GM12873 (cell line): ENCODE data around the gene ZFP92.

Source experiments
- TF ChIP-seq, protein P1 (sequence below): IDR thresholded peaks from 2 replicates; pipeline ENCODE4 v1.5.1; 2012; ENCODE audit warnings: low read depth, mild to moderate bottlenecking, moderate library complexity, low read length, control low read depth; ENCODE audit not compliant: insufficient read depth; ENCODE audit errors: missing control alignments

ZFP92 gene

GRCh38 chrX:153421856-153422255 is 10.6 kb downstream of the ZFP92 start:
- TF ChIP-seq, protein P1, sequence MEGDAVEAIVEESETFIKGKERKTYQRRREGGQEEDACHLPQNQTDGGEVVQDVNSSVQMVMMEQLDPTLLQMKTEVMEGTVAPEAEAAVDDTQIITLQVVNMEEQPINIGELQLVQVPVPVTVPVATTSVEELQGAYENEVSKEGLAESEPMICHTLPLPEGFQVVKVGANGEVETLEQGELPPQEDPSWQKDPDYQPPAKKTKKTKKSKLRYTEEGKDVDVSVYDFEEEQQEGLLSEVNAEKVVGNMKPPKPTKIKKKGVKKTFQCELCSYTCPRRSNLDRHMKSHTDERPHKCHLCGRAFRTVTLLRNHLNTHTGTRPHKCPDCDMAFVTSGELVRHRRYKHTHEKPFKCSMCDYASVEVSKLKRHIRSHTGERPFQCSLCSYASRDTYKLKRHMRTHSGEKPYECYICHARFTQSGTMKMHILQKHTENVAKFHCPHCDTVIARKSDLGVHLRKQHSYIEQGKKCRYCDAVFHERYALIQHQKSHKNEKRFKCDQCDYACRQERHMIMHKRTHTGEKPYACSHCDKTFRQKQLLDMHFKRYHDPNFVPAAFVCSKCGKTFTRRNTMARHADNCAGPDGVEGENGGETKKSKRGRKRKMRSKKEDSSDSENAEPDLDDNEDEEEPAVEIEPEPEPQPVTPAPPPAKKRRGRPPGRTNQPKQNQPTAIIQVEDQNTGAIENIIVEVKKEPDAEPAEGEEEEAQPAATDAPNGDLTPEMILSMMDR = no peak

GRCh38 chrX:153423652-153424051 is 12.4 kb downstream of the ZFP92 start:
- TF ChIP-seq, protein P1 = no peak

DNA sequence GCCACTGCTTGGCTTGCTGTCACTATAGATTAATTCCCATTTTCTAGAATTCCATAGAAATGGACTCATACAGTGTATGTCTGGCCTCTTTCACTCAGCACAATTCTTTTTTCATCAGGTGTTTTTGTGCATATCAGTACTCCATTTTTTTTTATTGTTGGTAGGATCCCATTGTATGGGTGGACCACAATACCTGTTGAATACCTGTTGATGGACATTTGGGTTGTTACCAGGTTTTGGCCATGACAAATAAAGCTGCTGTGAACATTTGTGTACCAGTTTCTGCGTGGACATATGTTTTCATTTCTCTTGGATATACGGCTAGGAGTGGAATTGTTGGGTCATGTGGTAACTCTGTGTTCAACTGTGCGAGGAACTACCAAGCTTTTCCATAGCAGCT is 14.9 kb downstream of the ZFP92 start:
- TF ChIP-seq, protein P1 = no peak

DNA sequence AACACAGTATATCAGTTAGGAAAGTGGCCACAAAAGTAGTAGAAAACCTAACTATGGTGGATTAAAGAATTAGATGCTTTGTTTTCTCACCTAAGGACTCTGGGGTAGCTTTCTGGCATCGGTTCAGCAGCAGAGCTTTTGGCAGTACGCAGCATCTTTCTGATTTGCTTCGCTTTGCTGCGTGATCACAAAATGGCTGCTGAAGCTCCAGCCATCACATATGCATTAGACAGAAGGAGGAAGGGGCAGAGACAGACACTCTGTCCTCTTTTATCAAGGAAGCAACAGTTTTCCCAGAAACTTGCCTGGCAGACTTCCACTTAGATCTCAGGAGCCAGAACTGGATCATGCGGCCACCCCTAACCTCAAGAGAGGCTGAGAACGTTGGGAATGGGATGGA is 19.5 kb downstream of the ZFP92 start:
- TF ChIP-seq, protein P1 = no peak

GRCh38 chrX:153433161-153433680 is 21.9 kb downstream of the ZFP92 start:
- TF ChIP-seq, protein P1 = no peak

- TF ChIP-seq, protein P1 = no peak
These were observed 22.6 kb downstream of the ZFP92 start for GRCh38 chrX:153433781-153434285.

DNA sequence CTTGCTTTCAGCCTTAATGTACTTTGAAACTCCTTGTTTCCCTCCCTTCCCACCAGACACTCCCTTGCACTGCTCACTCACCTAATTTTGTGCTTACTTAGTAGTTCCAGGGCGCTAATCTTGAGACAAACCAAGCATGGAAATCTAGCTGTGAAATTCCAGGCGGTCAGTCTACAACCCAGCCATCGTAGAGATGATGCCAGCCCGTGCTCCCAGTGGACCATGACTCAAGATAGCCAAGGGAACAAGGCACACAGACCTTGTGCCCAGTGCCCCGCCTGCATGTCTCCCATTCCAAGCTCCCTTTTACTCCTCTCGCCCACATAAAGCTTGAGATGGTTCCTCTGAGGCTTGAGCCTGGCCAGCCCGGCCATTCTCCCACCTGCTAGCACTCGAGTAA is 23.5 kb downstream of the ZFP92 start:
- TF ChIP-seq, protein P1 = no peak
